Tibial artery (tissue), 4 donors: Measurements from ENCODE around the gene NFE2.
A peak's percentile ranks its signal among the peaks of the same experiment; 100 is the strongest.

Source experiments
- DNase-seq, 2 donors: peaks; one replicate each; pipeline ENCODE4 v3.0.0-alpha.2; 2019
- H3K27ac ChIP-seq, 2 donors: fragments of 200-600 bp; sonication (generic) in 1 of 2; 1 replicate in 1 of 2; 2 replicates in 1 of 2; pipeline ENCODE4 v1.5.1; 2018 to 2019; ENCODE audit warnings: mild to moderate bottlenecking in 1 of 2
- H3K27me3 ChIP-seq, 2 donors: fragments of 200-600 bp; sonication (generic) in 1 of 2; one replicate each; pipeline versions ENCODE4 v1.5.1 to v1.6.0; 2016 to 2019
- H3K36me3 ChIP-seq, 3 donors: fragments of 200-600 bp; sonication (generic) in 2 of 3; one replicate each; pipeline ENCODE4 v1.5.1; 2016 to 2019; ENCODE audit warnings: mild to moderate bottlenecking in 2 of 3
- H3K4me1 ChIP-seq, 4 donors: fragments of 200-600 bp; sonication (generic) in 2 of 4; 1 replicate in 3 of 4; 2 replicates in 1 of 4; pipeline ENCODE4 v1.5.1; 2016 to 2019
- H3K4me3 ChIP-seq, 2 donors: fragments of 200-600 bp; sonication (generic) in 1 of 2; 1 replicate in 1 of 2; 2 replicates in 1 of 2; pipeline ENCODE4 v1.5.1; 2018 to 2019; ENCODE audit warnings: mild to moderate bottlenecking in 2 of 2
- H3K9me3 ChIP-seq, 3 donors: fragments of 200-600 bp; sonication (generic) in 1 of 3; one replicate each; pipeline ENCODE4 v1.5.1; 2016 to 2019
- CTCF ChIP-seq, 2 experiments: fragments of 200-600 bp in 1 of 2; fragments of 450-650 bp in 1 of 2; IDR thresholded peaks; one replicate each; pipeline ENCODE4 v1.5.1; 2017 to 2019; ENCODE audit warnings: antibody characterized with exemption in 2 of 2, mild to moderate bottlenecking in 1 of 2, moderate library complexity in 1 of 2
- intact Hi-C: fragments of 100-400 bp; cut with DNase I; formaldehyde crosslinking; loops from one replicate; pipeline ENCODE4 v1.15.0; 2023; ENCODE audit warnings: low total_unique reads

NFE2 gene

GRCh38 chr12:54251667-54252284 is 49.0 kb downstream of the NFE2 start:
- peak; percentile 43 to 52 for TF ChIP-seq CTCF (IDR thresholded peaks at IDR 0.05)
- Histone ChIP-seq H3K27me3 (no peaks in the 10 kb centered on the region), H3K4me1 (no peaks in the 10 kb centered on the region), H3K4me3 (no peak overlapping the region), H3K9me3 (no peaks in the 10 kb centered on the region), H3K36me3 (peaks cover 0 to 68% (median 14%) of the 10 kb centered on the region in 3 donors), H3K27ac (no peak overlapping the region)
- intact Hi-C loops: no loop called here
- DNase-seq: no peak

GRCh38 chr12:54249489-54249888 is 51.3 kb downstream of the NFE2 start:
- intact Hi-C loops: loop anchor here (5.0 kb wide), 1 partner anchor 98 kb away; no protein-coding TSS in a partner anchor
- H3K4me3 ChIP-seq: no peak overlapping the region
- no peak overlapping the region for H3K27ac ChIP-seq
- H3K4me1 ChIP-seq: no peaks in the 10 kb centered on the region
- no peaks in the 10 kb centered on the region for H3K9me3 ChIP-seq
- no peak for TF ChIP-seq CTCF (IDR thresholded peaks at IDR 0.05)
- DNase-seq: no peak
- H3K27me3 ChIP-seq: no peaks in the 10 kb centered on the region
- H3K36me3 ChIP-seq: peaks cover 0 to 64% (median 14%) of the 10 kb centered on the region in 3 donors

- no peak for TF ChIP-seq CTCF (IDR thresholded peaks at IDR 0.05)
- H3K36me3 ChIP-seq: peaks cover 16 to 80% (median 41%) of the 10 kb centered on the region in 3 donors
- H3K4me3 ChIP-seq: no peak overlapping the region
- intact Hi-C loops: loop anchor here (5.0 kb wide), 1 partner anchor 101 kb away; no protein-coding TSS in a partner anchor
- H3K27me3 ChIP-seq: no peaks in the 10 kb centered on the region
- no peak for DNase-seq
- H3K9me3 ChIP-seq: no peaks in the 10 kb centered on the region
- H3K4me1 ChIP-seq: no peaks in the 10 kb centered on the region
- no peak overlapping the region for H3K27ac ChIP-seq
Measured at GRCh38 chr12:54246011-54246641, 54.7 kb downstream of the NFE2 start.
